Lung (tissue), 12 donors: ENCODE results near the gene KCNB1. TPM values are rescaled to one million over a fixed set of nuclear protein-coding genes. Genes with fewer than 3 reads are reported as not detected.

Source experiments
- ATAC-seq: fragments of 200-7000 bp; cut with Tn5 transposase; one replicate; pipeline ENCODE4 v1.9.1; 2020; ENCODE audit warnings: moderate number of reproducible peaks; ENCODE audit not compliant: insufficient read depth, low FRiP score
- DNase-seq, 3 donors: peaks; one replicate each; pipeline ENCODE4 v3.0.0-alpha.2; 2013 to 2017
- H3K27ac ChIP-seq, 2 donors: one replicate each; pipeline ENCODE4 v1.5.1; 2013; ENCODE audit warnings: mild to moderate bottlenecking in 2 of 2, moderate library complexity in 2 of 2, control low read depth in 1 of 2, inconsistent platforms in 1 of 2, low read depth in 1 of 2, low read length in 1 of 2
- H3K27me3 ChIP-seq, 3 donors: one replicate each; pipeline ENCODE4 v1.5.1; 2013; ENCODE audit warnings: low read length in 2 of 3; ENCODE audit not compliant: control insufficient read depth in 3 of 3, insufficient read depth in 3 of 3
- H3K36me3 ChIP-seq, 4 donors: one replicate each; pipeline ENCODE4 v1.5.1; 2013; ENCODE audit warnings: low read length in 4 of 4, mild to moderate bottlenecking in 1 of 4, moderate library complexity in 1 of 4; ENCODE audit not compliant: control insufficient read depth in 4 of 4, insufficient read depth in 4 of 4
- H3K4me1 ChIP-seq, 5 donors: one replicate each; pipeline ENCODE4 v1.5.1; 2013; ENCODE audit warnings: low read length in 5 of 5, mild to moderate bottlenecking in 2 of 5, moderate library complexity in 1 of 5; ENCODE audit not compliant: control insufficient read depth in 5 of 5, insufficient read depth in 5 of 5
- H3K4me3 ChIP-seq: one replicate; pipeline ENCODE4 v1.5.1; 2013; ENCODE audit warnings: mild to moderate bottlenecking, control low read depth, moderate library complexity
- H3K9ac ChIP-seq, 2 donors: one replicate each; pipeline ENCODE4 v1.5.1; 2013; ENCODE audit warnings: low read length in 2 of 2, control low read depth in 1 of 2; ENCODE audit not compliant: insufficient read depth in 1 of 2
- H3K9me3 ChIP-seq, 4 donors: one replicate each; pipeline ENCODE4 v1.5.1; 2013; ENCODE audit warnings: low read length in 3 of 4, mild to moderate bottlenecking in 1 of 4, moderate library complexity in 1 of 4; ENCODE audit not compliant: control insufficient read depth in 4 of 4, insufficient read depth in 3 of 4
- WGBS, 2 donors: extraction: QIAGEN DNeasy Blood & Tissue Kit; methylation state at CpG; one replicate each; pipeline ENCODE4 v1.1.7; 2013; 5-methylcytosine and 5-hydroxymethylcytosine counted together
- polyA plus RNA-seq, 2 donors: library from polyadenylated mRNA; stranded (reverse); fragments of 200-250 nt; gene quantifications; one replicate each; pipeline ENCODE4 v1.2.1, GENCODE V29; 2013
- total RNA-seq, 2 donors: library from RNA; depleted of rRNA in 1 of 2; stranded (reverse); fragments of >200 nt in 1 of 2; gene quantifications; one replicate each; pipeline ENCODE4 v1.2.1, GENCODE V29; 2014 to 2021
- TF ChIP-seq, protein P1 (sequence below): IDR thresholded peaks from 2 replicates; pipeline ENCODE4 v1.5.1; 2012; ENCODE audit warnings: mild to moderate bottlenecking; ENCODE audit errors: control extremely low read depth, extremely low read depth
- donor health status: control.
- donor health status: control.
- donor health status: Bipolar disorder and iron deficiency.
- donor health status: healthy.
- donor health status: DM: yes; HTN: yes; CAD: no.

The KCNB1 gene
- total and polyA plus RNA-seq, 4 donors: 0.11 to 1.0 (median 0.57) TPM

DNA sequence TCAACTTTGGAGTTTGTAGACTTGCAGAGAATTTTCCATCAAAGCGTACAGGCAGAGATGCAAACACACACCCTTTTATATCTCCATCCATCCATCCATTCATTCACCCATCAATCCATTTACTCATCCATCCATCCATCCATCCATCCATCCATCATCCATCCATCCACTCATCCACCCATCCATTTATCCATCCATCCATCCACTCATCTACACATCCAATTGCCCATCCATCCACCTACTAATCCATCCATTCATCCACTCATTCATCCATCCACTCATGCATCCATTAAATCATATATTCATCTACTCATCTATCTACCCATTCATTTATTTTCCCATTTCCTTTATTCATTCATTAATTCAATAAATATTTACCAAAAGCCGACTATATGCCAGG is 52.1 kb downstream of the KCNB1 start:
- Histone ChIP-seq H3K27ac (no peak overlapping the region), H3K9ac (no peak overlapping the region), H3K36me3 (no peaks in the 10 kb centered on the region), H3K27me3 (peaks cover 0 to 6% (median 0%) of the 10 kb centered on the region in 3 donors), H3K9me3 (no peaks in the 10 kb centered on the region), H3K4me1 (no peaks in the 10 kb centered on the region), H3K4me3 (no peak overlapping the region)
- no peak for DNase-seq
- ATAC-seq: no peak
- WGBS, 2 donors: 88 to 91% methylated on average over 2 of the region's 2 CpGs
- TF ChIP-seq, protein P1, sequence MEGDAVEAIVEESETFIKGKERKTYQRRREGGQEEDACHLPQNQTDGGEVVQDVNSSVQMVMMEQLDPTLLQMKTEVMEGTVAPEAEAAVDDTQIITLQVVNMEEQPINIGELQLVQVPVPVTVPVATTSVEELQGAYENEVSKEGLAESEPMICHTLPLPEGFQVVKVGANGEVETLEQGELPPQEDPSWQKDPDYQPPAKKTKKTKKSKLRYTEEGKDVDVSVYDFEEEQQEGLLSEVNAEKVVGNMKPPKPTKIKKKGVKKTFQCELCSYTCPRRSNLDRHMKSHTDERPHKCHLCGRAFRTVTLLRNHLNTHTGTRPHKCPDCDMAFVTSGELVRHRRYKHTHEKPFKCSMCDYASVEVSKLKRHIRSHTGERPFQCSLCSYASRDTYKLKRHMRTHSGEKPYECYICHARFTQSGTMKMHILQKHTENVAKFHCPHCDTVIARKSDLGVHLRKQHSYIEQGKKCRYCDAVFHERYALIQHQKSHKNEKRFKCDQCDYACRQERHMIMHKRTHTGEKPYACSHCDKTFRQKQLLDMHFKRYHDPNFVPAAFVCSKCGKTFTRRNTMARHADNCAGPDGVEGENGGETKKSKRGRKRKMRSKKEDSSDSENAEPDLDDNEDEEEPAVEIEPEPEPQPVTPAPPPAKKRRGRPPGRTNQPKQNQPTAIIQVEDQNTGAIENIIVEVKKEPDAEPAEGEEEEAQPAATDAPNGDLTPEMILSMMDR: no peak

DNA sequence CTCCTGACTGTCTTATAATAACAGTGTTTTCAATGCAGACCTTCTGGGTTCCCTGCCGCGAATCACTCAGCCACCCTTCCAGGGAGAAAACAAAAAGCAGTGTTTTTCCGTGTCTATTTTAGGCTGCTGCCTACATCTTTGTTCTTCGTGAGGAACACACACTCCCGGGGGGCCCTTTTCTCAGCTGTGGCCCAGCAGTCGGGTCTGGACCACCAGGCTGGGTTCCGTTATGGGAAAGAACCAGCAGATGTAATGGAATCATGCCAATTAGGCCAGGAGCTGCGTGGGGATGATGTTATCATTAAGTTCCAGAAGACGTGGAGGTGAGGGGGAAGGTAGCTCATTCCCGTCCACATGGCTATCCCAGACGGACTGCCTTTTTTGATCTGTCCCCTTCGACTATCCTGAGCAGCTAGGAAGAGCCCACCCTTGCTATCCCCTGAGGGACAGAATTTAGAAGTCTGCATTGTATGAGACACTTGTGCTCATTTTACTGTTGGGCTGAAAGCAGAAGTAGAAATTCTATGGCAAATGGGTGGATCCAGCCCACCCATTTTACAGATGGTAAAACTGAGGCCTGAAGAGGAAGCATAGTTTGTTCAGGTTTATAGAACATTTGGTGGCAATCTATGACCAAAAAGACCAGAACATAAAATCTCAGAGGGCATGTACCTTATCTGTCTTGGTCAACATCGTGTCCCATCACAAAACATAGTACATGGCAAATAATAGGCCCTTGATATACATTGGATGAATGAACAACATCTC is 54.5 kb downstream of the KCNB1 start:
- 70 to 73% methylated on average over 13 of the region's 13 CpGs for WGBS, 2 donors
- H3K4me1 ChIP-seq: no peaks in the 10 kb centered on the region
- no peaks in the 10 kb centered on the region for H3K9me3 ChIP-seq
- H3K27me3 ChIP-seq: peaks cover 0 to 6% (median 2%) of the 10 kb centered on the region in 3 donors
- ATAC-seq (no peak), DNase-seq (no peak)
- TF ChIP-seq, protein P1: no peak
- H3K9ac ChIP-seq: no peak overlapping the region
- no peak overlapping the region for H3K4me3 ChIP-seq
- H3K36me3 ChIP-seq: no peaks in the 10 kb centered on the region
- peak overlapping the region in 1 of 2 donors; percentile 47 for H3K27ac ChIP-seq

DNA sequence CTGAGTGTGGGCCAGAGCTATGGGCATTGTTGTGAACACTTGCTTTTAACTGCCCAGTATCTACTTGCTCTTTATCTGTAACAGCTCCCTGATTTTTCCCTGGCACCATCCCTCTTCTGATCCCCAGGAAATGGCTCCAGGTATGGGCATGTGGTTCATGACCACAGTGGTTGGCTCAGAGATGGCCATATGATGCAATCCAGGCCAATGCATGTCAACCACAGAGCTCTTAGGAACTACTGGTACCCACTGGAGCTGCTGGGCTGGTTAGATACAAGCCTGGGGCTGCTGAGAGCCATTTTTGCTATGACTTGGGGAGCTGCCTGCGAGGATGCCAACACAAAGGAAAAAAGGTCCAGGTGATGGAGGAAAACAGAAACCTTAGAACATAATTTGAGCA is 55.6 kb downstream of the KCNB1 start:
- H3K27ac ChIP-seq: peak overlapping the region in 1 of 2 donors; percentile 47
- no peak overlapping the region for H3K9ac ChIP-seq
- no peaks in the 10 kb centered on the region for H3K36me3 ChIP-seq
- H3K4me1 ChIP-seq: no peaks in the 10 kb centered on the region
- peaks cover 0 to 6% (median 2%) of the 10 kb centered on the region in 3 donors for H3K27me3 ChIP-seq
- no peak for ATAC-seq
- TF ChIP-seq, protein P1: no peak
- 0% methylated on average over 1 of the region's 1 CpG for WGBS, 2 donors
- no peak overlapping the region for H3K4me3 ChIP-seq
- H3K9me3 ChIP-seq: no peaks in the 10 kb centered on the region
- DNase-seq: no peak
